Measurements from ENCODE around the gene TCF7.

The TCF7 gene

DNA sequence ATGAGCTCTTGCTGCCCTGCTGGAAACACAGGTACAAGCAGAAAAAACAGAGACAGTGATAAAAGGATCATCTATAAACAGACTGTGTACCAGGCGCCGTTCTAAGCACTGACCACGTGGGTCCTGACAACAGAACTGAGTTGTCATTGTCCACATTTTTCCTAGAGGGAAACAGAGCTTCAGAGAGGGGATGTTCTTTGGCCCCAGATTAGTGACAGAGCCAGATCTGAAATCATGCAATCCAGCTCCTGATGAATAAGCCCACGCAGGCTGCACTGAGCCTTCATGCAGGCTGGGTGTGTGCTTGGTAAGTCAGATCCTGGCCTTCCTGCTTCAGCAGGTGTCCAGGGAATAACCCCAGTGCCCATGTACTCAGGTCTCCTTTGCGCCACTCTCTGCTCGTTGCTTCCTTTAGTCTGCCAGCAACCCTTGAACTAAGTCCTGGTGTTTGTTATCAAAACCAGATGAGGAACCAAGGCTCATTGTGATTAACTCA is 22.8 kb upstream of the TCF7 start:
- no peak for DNase-seq

DNA sequence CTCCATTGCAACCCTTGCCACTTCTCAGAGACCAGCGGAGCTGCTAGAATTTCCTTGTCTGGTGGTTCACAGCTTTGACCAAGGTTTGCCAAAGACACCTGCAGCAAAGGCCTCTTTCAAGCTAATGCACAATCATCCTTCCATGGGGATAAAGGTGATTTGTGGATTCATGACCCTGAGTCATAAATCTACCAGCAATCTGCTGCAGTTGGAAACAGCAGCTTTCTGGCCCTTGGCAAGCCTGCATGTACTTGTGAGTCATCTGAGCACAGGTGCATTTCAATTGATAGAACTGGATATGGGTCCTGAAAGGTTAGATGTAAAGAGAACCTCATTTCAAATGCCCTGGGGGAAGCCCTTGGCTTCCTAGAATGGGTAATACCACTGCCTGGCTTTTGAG is 21.6 kb upstream of the TCF7 start:
- no peak for DNase-seq

DNA sequence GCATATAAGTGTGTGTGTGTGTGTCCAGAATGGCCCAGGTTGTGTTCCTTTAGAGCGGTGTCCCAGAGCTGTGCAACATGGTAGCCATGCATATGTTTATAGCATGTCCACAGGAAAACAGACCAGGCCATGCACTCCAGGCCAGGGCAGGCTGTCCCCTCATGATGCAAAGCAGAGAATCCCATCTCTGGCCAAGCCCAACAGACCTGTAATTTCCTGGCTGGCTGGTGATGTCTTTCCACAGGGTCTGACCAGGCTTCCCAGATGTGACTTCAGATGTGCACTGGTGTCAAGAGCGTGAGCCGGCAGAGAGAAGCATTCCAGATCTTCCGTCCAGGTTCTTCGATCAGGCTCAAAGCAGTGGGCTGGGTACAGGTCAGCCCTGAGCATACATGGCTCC is 21.1 kb upstream of the TCF7 start:
- no peak for DNase-seq

DNA sequence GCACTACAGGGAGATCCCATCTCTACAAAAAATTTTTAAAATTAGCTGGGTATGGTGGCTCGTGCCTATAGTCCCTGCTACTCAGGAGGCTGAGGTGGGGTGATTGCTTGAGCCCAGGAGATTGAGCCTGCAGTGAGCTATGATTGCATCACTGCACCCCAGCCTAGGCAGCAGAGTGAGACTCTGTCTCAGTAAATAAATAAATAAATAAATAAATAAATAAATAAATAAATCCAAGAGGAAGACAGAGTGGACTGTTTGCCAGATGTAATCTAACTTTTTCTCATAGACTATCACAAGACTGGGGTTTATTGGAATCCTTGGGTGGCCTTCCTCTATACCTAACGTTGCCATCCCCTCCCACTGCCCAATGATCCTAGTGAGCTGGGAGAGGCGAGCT is 19.2 kb upstream of the TCF7 start:
- DNase-seq: no peak

DNA sequence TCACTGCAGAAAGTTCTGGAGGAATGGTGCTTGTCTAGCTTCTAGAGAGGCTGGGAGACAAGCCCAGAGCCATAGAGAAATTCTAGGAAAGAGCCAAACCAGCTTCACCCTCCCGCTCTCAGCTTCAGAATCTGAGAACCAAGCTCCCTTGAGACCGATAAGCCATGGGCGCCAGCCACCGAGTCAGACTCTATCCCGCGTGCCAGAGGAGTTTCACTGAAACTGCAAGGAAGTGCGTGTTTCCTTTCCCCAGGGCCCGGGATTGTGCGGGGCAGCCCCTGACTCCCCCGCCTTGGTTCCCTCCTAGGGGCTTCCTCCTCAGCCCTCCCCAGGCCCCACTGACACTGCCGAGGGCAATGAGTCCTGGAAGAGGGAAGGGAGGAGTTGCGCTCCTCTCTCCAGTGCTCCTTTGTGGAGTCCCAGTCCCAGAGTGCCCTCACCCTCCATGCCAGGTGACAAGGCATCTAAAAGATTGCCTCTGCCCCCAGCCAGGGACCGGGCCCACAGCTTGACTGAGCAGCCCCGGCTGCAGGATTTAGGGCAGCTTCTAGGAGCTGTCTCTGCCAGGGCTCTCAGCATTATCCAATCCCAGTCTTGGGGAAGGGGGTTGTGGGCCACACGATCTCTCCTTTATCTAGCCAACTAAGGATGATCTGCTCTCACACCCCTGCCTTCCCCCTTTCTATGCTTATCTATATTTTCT is 18.4 kb upstream of the TCF7 start:
- no peak for DNase-seq

DNA sequence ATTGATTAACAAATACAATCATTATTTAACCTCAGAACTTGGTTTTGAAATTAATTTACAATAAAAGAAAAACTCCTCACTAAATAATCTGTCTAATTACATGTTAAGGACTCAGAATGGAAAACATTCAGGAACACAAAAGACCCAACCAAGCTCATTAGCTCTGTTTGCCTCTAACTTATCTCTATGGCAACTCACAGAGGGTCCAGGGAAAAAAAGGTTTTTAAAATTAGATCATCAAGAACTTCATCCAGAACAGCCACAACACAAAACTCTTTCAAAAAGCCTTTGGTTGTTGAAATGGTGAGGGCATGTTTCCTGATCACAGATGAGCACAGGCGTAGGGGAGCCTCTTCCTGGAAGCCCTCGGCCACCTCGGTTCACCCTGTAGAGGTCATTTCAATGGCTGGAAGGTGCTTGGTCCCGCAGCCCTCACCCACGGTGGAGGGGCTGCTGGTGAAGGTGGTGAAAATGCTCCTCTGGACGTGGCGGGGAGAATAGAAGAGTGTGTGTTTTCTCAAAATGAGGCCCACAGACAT is 17.2 kb upstream of the TCF7 start:
- no peak for DNase-seq

DNA sequence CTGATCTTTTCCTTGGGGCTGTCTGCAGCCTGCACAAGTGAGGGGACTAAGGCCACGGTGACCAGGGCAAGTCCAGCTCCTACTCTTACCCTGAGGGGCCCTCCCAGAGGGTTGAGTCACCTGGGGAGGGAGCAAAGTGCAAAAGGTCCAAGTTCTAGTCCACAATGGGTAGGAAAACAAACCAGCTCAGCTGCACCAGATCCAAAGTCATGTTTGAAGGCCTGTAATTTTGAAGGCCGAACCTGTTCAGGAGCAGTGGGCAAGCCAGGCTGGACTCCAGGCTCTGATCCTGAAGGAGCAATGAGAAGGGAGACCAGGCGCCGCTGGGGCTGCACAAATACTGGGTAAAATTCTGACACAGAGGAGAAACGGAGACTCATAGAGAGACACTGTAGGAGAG is 15.8 kb upstream of the TCF7 start:
- DNase-seq: no peak

DNA sequence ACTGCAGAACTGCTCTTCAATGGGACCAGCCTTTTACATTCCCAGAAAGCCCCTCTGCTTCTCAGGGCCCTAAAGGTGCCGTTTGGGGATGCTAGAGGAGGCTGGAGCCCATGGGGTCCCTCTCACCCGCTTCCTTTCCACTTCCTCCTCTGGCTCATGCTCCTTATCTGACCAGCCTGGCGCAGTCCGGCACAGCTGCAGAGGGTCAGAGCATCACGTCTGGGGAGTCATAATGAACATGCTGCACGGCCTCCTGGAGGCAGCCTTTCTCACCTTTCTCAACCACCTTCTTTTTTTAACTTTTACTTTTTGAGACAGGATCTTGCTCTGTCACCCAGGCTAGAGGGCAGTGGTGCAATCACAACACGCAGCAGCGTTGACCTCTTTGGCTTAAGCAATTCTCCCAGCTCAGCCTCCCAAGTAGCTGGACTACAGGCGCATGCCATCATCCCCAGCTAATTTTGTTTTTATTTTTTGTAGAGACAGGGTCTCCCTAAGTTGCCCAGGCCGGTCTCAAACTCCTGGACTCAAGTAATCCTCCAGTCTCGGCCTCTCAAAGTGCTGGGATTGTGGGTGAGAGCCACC is 15.1 kb upstream of the TCF7 start:
- no peak for DNase-seq

DNA sequence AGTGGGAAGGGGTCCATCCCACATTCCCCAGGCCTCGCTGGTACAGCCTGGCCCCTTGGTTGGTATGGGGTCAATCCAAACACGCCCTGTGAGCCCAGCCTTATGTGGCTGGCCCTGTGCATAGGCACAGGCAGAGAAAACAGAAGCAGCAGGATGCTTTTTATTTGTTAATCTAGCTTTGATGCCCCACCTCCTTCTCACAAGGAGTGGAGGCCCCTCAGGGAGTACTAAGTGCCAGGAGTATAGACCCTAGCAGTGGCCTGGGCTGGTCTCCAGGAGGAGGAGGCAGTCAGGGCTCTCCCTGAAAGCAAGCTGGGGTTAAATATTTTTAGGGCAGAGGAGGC is 14.6 kb upstream of the TCF7 start:
- DNase-seq: no peak

DNA sequence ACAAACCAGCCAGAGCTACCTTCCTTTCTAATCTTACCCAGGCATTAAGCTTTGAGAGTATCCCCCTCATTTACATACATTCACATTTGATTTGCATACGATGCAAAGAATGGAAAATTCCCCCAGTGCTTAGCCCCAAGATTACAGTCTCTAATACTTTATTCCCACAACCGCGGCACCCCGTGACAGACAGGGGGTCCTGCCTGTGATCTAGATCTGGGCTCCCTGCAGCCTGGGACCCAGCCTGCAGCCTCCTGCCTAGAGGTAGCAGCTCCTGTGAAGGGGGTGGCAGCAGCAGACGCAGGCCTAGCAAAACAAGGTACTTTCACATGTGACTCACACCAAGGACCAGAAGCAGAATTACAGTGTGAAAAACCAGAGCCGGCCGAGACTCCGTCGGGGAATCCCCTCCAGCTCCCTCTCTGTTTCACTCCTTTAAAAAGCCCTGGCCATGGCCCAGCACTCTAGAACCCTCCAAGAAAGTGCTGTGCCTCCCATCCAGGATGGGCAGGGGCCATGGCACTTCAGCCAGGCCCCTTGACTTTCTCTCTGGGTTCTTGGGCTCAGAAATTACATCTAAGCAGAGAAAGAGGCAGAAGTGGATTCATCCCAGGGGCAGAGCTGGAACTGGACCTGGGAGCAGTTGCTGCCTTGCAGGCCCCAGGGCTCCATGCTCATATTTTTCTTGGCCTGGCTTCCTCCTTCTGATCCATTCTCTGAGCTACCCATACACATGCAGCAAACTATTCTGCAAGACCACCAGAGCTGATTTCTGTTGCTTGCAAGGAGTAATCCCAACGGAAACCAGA is 14.0 kb upstream of the TCF7 start:
- peak; percentile 75 to 85 for DNase-seq

DNA sequence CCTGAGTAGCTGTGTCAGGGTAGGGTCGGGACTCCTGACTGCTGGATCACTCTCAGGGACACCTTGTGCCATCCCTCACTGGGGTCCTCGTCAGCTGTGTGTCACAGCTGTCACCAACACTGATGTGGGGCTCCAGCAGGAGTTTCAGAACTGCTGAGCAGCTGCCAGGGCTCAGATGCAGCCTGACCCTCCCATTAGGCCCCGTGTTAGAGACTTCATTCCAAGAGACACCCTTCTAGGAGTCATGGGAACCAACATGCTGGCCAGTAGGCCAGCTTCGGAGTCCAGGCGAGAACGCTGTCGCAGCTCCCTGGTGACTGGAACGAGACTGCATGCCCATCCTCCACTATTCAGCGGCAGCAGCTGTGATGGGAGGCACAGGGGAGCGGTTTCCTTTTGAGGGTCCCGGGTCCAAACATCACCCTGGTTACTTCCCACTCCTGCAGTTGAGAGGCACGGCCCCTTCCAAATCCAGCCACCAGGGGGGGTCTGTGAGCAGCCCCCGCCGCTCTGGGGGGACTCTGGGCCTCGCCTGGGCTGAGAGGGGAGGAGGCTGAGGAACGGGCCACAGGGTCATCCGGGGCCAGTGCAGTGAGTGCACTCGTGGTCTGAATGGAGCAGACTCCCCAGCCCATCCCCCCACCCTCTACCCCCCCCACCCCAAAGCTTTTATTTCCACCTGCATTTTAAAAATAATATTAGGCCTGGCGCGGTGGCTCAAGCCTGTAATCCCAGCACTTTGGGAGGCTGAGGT is 12.6 kb upstream of the TCF7 start:
- DNase-seq: peak; percentile 72 to 83

DNA sequence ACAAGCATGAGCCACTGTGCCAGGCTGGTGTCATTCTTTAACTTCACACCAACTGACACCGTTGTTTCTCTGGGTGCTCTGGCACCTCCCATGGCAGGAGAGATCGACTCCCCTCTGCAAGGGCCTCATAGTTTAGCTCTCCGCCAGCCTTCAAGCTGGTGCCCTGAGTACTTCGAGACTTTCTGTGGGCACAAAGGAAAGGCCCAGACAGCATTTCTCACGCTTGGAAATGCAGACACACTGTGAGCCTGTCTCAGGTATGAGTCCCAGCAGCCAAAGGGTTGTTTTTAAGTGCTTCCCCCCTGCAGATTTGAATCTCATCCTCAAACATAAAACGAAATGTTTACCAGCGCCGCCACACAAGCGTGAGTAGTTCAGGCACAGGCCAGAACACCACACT is 11.1 kb upstream of the TCF7 start:
- peak in 1 of 2 donors; percentile 38 for DNase-seq

DNA sequence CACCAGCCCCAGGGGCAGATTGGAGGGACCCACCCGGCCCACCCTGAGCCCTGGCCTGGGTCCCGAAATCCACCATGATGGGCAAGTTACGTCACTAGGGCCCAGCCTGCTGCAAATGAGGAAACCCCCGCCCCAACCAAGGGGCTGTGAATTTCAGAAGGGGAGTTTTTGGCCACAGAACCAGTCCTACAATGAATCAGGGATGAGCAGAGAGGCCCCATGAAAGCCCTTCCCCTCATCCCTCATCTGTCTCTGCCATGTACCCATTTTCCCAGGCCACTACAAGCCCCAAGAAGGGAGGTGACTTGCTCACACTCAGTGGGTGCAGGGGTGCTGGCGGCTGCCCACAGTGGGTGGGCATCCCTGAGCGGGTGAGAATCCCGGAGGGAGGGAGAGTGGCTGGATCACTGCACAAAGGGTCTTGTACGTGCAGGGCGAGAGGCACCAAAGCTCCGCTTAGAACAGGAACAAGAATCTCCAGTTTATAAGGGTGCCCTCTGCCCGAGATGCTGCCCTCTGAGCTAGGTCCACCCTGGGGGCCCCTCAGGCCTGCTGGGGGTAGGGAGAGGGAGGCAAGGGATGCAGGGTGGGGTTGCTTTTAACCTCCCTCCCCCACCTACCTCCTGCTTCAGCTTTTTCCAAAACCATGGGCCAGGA is 10.4 kb upstream of the TCF7 start:
- DNase-seq: peak in 1 of 2 donors; percentile 47

DNA sequence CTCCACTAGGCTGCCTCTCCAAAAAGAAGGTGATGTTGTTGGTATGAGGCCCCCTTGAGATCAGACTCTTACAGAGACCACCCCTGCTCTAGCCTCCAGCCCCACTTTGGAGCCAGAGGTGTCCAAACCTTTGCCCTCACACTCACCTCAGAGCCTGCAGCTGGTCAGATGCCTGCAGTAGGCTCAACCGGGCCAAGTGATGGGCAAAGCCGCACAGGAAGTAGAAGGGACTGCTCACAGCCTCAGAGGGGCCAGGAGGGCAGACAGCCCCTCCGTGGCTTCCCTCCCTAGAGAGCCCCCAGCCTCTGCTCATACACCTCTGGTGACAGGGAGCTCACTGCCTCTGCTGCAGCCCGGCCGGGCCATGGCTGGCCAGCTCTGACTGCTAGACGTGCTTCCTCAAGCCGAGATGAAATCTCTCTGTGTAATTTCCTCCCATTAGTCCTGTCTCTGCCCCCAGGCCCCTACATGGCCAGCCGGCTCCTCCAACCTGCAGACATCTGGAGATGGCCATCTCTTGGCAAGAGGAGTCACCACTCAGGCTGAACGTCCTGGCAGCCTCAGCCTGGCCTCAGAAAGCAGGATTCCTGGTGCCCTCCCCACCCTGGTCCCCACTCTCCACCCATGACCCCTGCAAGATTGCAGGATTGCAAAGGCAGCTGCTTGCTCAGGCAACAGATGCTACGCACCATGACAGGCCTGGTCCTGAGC is 7.3 kb upstream of the TCF7 start:
- DNase-seq: no peak

DNA sequence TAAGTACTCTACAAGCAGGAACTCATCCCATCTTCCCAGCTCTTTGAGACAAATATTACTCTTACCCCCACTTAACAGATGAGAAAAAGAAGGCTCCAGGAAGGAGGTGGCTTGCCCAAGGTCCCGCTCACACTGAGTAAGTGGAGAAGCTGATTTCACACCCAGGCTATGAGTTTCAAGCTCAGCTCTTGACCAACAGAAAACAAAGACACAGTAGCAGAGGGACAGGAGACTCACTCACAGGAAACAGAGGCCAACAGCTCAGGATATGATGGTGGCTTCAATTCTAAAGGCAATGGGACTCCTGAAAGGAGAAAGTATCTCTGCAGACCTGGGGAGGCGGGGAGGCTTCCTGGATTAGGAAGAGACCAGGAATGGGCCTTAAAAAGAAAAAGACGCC is 6.7 kb upstream of the TCF7 start:
- no peak for DNase-seq

DNA sequence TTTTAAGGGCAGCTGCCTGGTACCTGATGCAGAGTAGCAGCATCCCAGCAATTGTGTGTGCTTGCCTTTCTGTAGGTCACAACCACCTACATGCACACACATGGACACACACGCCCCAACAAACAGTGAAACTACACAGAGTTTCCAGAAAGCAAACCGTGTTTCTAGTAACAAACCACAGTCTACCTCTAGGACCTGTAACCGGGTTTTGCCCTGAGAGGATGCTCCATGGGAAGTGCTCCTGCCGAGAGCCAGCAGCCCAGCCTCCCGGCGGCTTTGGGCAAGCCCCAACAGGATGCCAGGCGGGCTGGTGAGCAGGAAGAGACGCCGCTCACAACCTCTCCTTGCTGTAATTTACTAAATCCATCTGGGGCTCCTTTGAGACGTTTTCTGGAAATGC is 4.1 kb upstream of the TCF7 start:
- DNase-seq: peak in 1 of 2 donors; percentile 54

DNA sequence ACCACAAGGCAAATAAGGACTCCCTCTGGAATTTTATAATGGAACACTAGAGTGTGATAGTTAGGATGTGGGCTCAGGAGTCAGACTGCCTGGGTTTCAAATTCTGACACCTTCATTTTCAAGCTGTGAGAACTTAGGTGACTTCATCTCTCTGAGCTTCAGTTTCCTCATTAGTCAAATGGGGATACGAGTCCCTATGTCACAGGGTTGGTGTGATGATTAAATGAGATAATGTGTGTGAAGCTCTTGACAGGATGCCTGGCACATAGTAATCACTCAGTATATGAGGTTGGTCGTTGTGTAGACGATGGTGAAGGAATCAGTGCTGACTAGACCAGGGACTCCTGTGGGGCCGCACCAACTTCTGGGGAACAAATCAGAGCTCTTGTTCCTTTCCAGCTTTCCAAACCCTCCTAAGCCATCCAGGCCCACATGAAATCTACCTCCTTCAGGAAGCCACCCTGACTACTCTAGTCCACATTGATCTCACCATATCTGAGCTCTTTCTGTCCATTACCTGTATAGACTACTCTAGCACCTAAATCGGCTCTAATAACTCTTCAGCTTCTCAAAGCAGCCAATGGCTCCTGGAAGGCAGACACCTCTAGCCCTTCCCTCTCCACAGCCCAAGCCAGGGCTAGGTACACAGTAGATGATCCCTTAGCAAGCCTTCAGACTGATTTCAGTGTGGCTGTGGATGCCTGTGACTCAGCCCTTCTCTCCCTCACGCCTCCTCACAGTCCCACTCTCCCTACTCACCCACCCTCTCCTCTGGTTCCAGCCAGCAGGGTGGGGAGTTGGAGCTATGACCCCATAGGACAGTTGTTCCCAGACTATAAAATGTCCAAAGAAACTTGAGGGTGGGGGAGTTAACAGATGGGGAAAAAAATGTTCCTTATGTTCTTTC is 2.5 kb upstream of the TCF7 start:
- DNase-seq: peak in 1 of 2 donors; percentile 66

DNA sequence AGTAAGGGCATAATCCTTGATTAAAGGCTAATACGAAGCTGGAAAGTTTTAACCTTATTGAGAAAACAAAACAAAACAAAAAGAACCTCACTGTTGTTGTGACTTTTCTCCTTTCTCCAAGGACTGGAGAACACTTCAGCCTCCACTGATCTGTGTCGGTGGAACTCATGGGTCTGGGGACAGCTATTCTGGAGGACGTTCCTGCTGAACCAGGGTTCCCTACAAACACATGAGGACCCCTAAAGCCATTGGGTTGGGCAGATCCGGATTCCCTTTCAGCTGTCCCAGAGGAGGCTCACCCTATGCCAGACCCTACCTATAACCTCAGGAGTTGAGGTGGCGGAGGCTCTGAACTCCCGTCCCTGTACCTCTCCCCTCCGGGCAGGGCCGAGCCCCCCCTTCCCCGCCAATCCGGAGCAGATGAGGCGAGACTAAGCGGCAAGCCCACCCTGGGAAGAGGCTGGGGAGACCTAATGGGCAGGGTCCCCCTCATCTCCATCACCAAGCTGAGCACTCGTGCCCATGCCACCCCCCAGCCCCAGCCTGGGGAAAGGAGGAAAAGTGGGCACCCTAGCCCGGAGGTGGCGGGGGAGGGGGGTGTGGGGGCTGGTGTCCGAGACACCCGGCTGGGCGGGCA is 1.6 kb upstream of the TCF7 start:
- DNase-seq: no peak

DNA sequence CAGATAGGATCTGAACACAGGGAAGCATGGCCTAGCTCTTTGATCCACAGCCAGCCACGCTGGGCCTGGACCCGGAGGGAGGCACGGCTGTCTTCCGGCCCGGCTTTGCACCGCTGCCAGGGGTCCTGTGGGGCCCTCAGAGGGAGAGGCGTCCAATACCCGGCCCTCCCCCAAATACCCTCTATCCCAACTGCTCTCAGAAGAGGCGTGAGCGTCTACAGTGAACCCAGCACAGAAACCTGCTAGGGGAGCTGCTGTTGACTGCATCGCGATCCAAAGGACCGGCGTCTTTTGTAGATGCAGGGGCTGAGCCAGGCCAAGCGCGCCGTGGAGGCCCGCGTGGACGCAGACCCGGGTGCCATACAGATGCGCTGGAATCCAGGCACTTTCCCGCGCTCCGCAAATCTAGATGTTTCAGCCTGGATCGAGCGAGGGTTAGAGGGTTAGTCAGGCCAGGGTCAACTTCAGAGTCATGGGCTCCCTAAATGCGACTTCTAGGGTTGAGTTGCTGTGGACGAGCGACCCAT is 1.1 kb upstream of the TCF7 start:
- DNase-seq: no peak
